Body of pancreas (tissue), 4 donors: Measurements from ENCODE around the gene FHAD1.

Source experiments
- POLR2A ChIP-seq, 3 donors: fragments of 450-650 bp; IDR thresholded peaks; one replicate each; pipeline ENCODE4 v1.6.1; 2016; ENCODE audit warnings: antibody characterized with exemption in 3 of 3, mild to moderate bottlenecking in 2 of 3
- TF ChIP-seq, protein P1 (sequence below), 7 experiments: fragments of 450-650 bp in 4 of 7; fragments of 200-600 bp in 3 of 7; sonication (generic) in 3 of 7; IDR thresholded peaks; one replicate each; pipeline ENCODE4 v1.5.1; 2016 to 2019; ENCODE audit warnings: antibody characterized with exemption in 7 of 7

GRCh38 chr1:15380601-15381508 lies 133.8 kb downstream of the FHAD1 start:
- TF ChIP-seq, protein P1, sequence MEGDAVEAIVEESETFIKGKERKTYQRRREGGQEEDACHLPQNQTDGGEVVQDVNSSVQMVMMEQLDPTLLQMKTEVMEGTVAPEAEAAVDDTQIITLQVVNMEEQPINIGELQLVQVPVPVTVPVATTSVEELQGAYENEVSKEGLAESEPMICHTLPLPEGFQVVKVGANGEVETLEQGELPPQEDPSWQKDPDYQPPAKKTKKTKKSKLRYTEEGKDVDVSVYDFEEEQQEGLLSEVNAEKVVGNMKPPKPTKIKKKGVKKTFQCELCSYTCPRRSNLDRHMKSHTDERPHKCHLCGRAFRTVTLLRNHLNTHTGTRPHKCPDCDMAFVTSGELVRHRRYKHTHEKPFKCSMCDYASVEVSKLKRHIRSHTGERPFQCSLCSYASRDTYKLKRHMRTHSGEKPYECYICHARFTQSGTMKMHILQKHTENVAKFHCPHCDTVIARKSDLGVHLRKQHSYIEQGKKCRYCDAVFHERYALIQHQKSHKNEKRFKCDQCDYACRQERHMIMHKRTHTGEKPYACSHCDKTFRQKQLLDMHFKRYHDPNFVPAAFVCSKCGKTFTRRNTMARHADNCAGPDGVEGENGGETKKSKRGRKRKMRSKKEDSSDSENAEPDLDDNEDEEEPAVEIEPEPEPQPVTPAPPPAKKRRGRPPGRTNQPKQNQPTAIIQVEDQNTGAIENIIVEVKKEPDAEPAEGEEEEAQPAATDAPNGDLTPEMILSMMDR (IDR thresholded peaks at IDR 0.05) = peak in 1 of 7 experiments; percentile 25
- no peak for TF ChIP-seq POLR2A (IDR thresholded peaks at IDR 0.05)
